Germinal center (tissue), 1 donor: ENCODE results near the gene AGR3.
A peak's percentile ranks its signal among the peaks of the same experiment; 100 is the strongest.
"Not testable (repeated sequence)": the region's sequence is repeated elsewhere in the genome, so short reads cannot be mapped to it uniquely, and the experiment has no call there.

Experiments used
- DNase-seq: peaks from one replicate; pipeline ENCODE4 v3.0.0; 2012; ENCODE audit warnings: mixed read lengths, low spot score

The AGR3 gene

DNA sequence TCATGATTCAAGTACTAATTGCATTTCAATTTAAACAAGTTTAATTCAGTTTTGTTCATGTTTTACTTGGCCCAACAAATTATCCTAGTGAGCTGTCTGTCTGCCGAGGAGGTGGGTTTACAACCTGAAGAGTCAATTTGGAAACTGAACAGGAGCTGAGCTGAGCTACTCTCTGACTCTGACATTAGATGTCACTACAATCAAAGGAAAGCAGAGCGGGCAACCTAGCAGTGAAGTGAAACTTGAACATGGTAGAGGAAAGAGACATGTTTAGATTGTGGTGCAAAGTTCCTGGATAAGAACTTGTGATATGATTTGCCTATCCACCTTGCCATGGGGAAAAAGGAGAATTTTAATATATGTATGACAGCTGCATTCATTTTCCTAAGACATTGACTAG, 9.6 kb upstream of the AGR3 start:
- DNase-seq, result peak; percentile 23

GRCh38 chr7:16889851-16890415, 8.2 kb upstream of the AGR3 start:
- DNase-seq, result no peak

- no peak for DNase-seq
Observed at GRCh38 chr7:16889305-16889704, 7.5 kb upstream of the AGR3 start.

GRCh38 chr7:16883918-16884317, 2.1 kb upstream of the AGR3 start:
- DNase-seq, result peak; percentile 57

DNA sequence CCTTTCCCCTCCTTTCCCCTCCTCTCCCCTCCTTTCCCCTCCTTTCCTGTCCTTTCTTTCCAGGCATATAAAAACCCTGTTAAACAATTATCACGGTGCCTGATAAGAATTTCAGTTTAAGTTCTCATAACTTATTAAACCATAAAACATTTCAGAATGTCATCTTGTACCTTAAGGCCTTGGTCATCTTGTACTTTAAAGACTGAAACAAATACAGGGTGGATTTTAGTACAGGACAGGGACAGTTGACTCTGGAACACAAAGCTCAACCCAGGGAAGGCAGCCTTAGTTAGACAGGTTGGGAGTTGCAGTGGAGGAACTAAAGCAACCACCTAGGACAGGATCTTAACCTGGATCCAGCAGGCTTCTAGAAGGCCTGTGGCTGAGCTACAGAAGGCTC, 1.2 kb downstream of the AGR3 start:
- DNase-seq, result no peak

- DNase-seq, result no peak
Observed at GRCh38 chr7:16879181-16879580, 2.6 kb downstream of the AGR3 start.

- no peak for DNase-seq
Observed at GRCh38 chr7:16875861-16876260, 5.9 kb downstream of the AGR3 start.

DNA sequence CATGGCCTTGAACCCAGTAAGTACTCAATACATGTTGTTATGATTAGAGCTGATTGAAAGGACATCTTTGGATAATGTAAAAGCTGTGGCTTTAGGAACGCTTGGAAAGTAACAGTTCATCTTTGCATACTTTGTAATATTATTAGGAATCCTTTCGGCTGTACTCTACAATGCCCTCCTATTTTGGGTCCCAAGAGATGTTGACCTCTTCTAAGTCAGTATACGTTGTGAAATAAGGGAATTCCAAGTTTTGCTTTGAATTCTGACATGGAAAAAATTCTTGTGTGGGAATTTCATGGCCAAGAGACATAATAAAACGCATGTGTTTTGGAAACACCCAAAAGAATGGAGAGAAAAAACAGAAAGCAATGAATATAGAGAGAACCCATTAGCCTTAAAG, 7.7 kb downstream of the AGR3 start:
- DNase-seq, result no peak

GRCh38 chr7:16867328-16867727, 14.5 kb downstream of the AGR3 start:
- no peak for DNase-seq

DNA sequence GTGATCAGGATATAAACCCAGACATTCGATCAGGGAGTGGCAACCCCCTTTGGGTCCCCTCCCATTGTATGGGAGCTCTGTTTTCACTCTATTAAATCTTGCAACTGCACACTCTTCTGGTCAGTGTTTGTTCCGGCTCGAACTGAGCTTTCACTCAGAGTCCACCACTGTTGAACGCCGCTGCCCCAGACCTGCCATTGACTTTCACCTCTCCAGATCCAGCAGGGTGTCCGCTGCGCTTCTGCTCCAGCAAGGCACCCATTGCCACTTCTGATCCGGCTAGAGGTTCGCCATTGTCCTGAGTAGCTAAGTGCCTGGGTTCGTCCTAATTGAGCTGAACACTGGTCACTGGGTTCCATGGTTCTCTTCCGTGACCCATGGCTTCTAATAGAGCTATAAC, 28.6 kb downstream of the AGR3 start:
- DNase-seq, result not testable (repeated sequence)

- DNase-seq, result peak; percentile 6
Observed at GRCh38 chr7:16851829-16852228, 30.0 kb downstream of the AGR3 start.

DNA sequence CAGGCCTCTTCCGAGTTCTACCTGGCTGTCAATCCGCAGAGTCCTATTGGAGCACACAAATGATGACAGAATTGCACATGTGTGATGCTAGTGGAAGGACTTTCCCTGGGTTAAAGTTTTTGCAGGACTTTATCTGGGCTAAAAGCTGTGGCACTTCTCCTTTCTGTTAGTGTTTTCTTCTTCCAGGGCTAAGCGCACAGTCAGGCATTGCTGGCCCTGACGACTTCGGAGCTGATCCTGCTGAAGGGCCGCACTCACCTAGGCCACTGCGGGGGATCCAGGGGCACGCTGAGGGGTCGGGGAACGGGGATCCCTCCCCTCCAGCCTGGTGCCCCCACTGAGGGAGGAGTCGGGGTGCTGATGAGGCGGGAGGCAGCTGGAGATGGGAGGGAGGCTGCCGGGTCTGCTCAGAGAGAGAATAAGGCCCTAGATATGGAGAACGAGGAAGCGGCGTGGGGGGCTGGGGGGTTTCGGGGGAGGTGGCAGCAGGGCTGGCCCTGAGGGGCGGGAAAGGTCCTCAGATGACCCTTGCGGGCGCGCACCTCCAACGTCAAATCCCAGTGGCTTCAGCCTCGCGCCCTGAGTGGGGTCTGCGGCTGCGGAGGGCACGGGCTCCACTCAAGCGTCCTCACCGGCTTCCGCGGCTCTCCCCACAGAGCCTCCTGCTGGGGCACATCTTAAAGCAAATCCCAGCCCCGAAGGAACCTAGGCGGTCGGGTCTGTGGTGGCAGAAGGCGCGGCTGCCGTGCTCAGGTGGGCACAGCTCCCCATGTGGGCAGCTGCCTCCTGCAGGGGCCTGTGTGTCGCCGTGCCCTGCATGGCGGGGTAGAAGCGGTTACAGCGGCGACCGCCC, 30.9 kb downstream of the AGR3 start:
- peak; percentile 35 for DNase-seq

- no peak for DNase-seq
Observed at GRCh38 chr7:16849296-16850148, 32.3 kb downstream of the AGR3 start.

GRCh38 chr7:16847381-16847860, 34.4 kb downstream of the AGR3 start:
- DNase-seq, result no peak

- no peak for DNase-seq
Observed at GRCh38 chr7:16846601-16847165, 35.1 kb downstream of the AGR3 start.

- no peak for DNase-seq
Observed at GRCh38 chr7:16845746-16846145, 36.0 kb downstream of the AGR3 start.

GRCh38 chr7:16841681-16842080, 40.1 kb downstream of the AGR3 start:
- DNase-seq, result no peak

DNA sequence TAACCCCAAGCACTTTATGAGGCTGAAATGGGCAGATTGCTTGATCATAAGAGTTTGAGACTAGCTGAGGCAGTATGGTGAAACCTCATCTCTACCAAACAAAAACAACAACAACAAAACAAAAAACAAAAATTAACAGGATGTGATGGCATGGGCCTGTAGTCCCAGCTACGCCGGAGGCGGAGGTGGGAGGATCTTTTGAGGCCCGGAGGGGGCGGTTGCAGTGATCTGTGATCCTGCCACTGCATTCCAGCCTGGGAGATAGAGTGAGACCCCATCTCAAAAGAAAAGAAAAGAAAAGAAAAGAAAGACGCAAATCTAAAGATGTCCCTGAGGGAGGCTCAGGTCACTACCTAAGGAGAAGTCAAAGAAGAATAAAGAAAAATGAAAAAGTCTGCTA, 41.7 kb downstream of the AGR3 start:
- no peak for DNase-seq

DNA sequence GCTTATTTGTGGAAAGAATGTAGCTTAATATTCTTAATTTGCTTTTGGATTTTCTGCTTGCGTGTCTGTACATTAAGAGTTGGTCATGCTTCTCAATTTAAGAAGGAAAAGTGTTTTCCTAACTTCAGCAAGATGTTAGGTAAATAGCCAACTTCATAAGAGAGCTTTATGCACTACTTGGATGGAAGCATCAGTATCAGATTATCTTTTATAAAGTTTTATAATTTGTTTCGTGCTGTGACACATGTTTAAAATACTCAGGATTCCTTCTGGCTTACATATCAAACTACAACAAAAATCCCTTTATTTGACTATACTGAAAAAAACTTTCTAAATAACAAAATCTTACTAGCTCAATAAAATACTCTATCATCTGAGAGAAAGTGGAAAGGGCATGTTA, 42.1 kb downstream of the AGR3 start:
- no peak for DNase-seq

DNA sequence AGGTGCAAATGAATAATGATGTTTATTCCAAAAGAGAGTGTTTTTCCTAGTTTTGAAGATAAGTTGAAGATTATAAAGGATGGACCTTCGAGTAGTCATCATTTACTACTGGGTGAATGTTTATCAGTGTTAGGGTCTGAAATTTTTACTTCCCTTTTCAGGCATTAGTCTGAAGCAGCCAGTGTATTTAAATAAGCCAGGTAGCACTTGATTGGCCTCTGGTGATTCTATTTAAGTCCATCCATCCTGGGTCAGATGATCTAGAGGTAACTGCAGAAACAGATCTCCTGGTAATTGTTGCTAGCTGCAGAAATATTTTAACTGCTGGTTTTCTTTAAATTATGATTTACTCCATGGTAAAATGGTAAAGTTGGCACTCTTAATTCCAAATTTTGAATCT, 42.9 kb downstream of the AGR3 start:
- DNase-seq, result peak; percentile 24

- no peak for DNase-seq
Observed at GRCh38 chr7:16838386-16838785, 43.4 kb downstream of the AGR3 start.

GRCh38 chr7:16836481-16836880, 45.3 kb downstream of the AGR3 start:
- no peak for DNase-seq
